ENCODE measurements around the gene RGR. TPM values are rescaled to one million over a fixed set of nuclear protein-coding genes. Genes with fewer than 3 reads are reported as not detected.

RGR gene
- total and polyA plus RNA-seq, 5 donors from 2014 or later, result not detected

GRCh38 chr10:84224411-84225028 is 20.3 kb upstream of the RGR start:
- H3K4me1 Mint-ChIP-seq, result no peaks in the 10 kb centered on the region
- H3K27me3 Mint-ChIP-seq, result no peaks in the 10 kb centered on the region

GRCh38 chr10:84225427-84226173 is 19.3 kb upstream of the RGR start, which contains the start of gene LRIT2:
LRIT2 (minus strand) TSS chr10:84225544; CDS start chr10:84225520, 24 bp downstream.
- H3K27me3 Mint-ChIP-seq, result no peaks in the 10 kb centered on the region

More at GRCh38 chr10:84224411-84225028, 20.3 kb upstream of the RGR start:
- ATAC-seq (ENCODE audit: low read depth in 2 of 2) (no peak), DNase-seq (no peak)
- Mint-ChIP-seq H3K9me3 (peaks cover 0 to 4% (median 0%) of the 10 kb centered on the region in 7 donors), H3K4me3 (no peak overlapping the region), H3K36me3 (no peaks in the 10 kb centered on the region), H3K27ac (no peak overlapping the region)
- no peaks in the 10 kb centered on the region for H3K27me3 ChIP-seq (ENCODE audit: control insufficient read depth, insufficient read depth, low read length)
- H3K27ac ChIP-seq (ENCODE audit: insufficient read depth, low read length, poor library complexity, severe bottlenecking), result no peak overlapping the region
- no peaks in the 10 kb centered on the region for H3K4me1 ChIP-seq (ENCODE audit: control insufficient read depth, insufficient read depth, low read length, poor library complexity, severe bottlenecking)
- H3K36me3 ChIP-seq (ENCODE audit: control insufficient read depth, insufficient read depth, low read length), result no peaks in the 10 kb centered on the region
- H3K4me3 ChIP-seq (ENCODE audit: low read depth, low read length), result no peak overlapping the region
- peaks cover 0 to 2% of the 10 kb centered on the region in 2 experiments for H3K9me3 ChIP-seq (ENCODE audit: control insufficient read depth in 2 of 2, low read length in 2 of 2)

GRCh38 chr10:84226616-84227015 is 18.2 kb upstream of the RGR start:
- Mint-ChIP-seq H3K36me3 (no peaks in the 10 kb centered on the region), H3K9me3 (no peaks in the 10 kb centered on the region), H3K27ac (no peak overlapping the region), H3K27me3 (no peaks in the 10 kb centered on the region), H3K4me3 (no peak overlapping the region), H3K4me1 (no peaks in the 10 kb centered on the region)
- H3K27me3 ChIP-seq (ENCODE audit: control insufficient read depth, insufficient read depth, low read length), result no peaks in the 10 kb centered on the region
- H3K27ac ChIP-seq (ENCODE audit: insufficient read depth, low read length, poor library complexity, severe bottlenecking), result no peak overlapping the region
- no peaks in the 10 kb centered on the region for H3K4me1 ChIP-seq (ENCODE audit: control insufficient read depth, insufficient read depth, low read length, poor library complexity, severe bottlenecking)
- no peak overlapping the region for H3K4me3 ChIP-seq (ENCODE audit: low read depth, low read length)
- no peaks in the 10 kb centered on the region for H3K36me3 ChIP-seq (ENCODE audit: control insufficient read depth, insufficient read depth, low read length)
- DNase-seq (no peak), ATAC-seq (ENCODE audit: low read depth in 2 of 2) (no peak)
- no peaks in the 10 kb centered on the region for H3K9me3 ChIP-seq (ENCODE audit: control insufficient read depth in 2 of 2, low read length in 2 of 2)

More at GRCh38 chr10:84225427-84226173, 19.3 kb upstream of the RGR start, which contains the start of gene LRIT2:
- no peak within 1 kb of the TSS for H3K27ac ChIP-seq (ENCODE audit: insufficient read depth, low read length, poor library complexity, severe bottlenecking)
- Mint-ChIP-seq H3K36me3 (no peaks in the 10 kb centered on the region), H3K27ac (no peak within 1 kb of the TSS), H3K4me1 (no peaks in the 10 kb centered on the region), H3K9me3 (peaks cover 0 to 2% (median 0%) of the 10 kb centered on the region in 7 donors), H3K4me3 (no peak within 1 kb of the TSS)
- no peaks in the 10 kb centered on the region for H3K9me3 ChIP-seq (ENCODE audit: control insufficient read depth in 2 of 2, low read length in 2 of 2)
- no peaks in the 10 kb centered on the region for H3K4me1 ChIP-seq (ENCODE audit: control insufficient read depth, insufficient read depth, low read length, poor library complexity, severe bottlenecking)
- no peak for DNase-seq
- no peak within 1 kb of the TSS for H3K4me3 ChIP-seq (ENCODE audit: low read depth, low read length)
- no peaks in the 10 kb centered on the region for H3K27me3 ChIP-seq (ENCODE audit: control insufficient read depth, insufficient read depth, low read length)
- ATAC-seq (ENCODE audit: low read depth in 2 of 2), result no peak
- no peaks in the 10 kb centered on the region for H3K36me3 ChIP-seq (ENCODE audit: control insufficient read depth, insufficient read depth, low read length)

- Mint-ChIP-seq H3K4me1 (no peaks in the 10 kb centered on the region), H3K9me3 (no peaks in the 10 kb centered on the region), H3K27me3 (no peaks in the 10 kb centered on the region), H3K36me3 (no peaks in the 10 kb centered on the region), H3K27ac (no peak overlapping the region), H3K4me3 (no peak overlapping the region)
- H3K27me3 ChIP-seq (ENCODE audit: control insufficient read depth, insufficient read depth, low read length), result no peaks in the 10 kb centered on the region
- H3K9me3 ChIP-seq (ENCODE audit: control insufficient read depth in 2 of 2, low read length in 2 of 2), result no peaks in the 10 kb centered on the region
- no peaks in the 10 kb centered on the region for H3K36me3 ChIP-seq (ENCODE audit: control insufficient read depth, insufficient read depth, low read length)
- no peak overlapping the region for H3K4me3 ChIP-seq (ENCODE audit: low read depth, low read length)
- ATAC-seq (ENCODE audit: low read depth in 2 of 2) (no peak), DNase-seq (no peak)
- no peak overlapping the region for H3K27ac ChIP-seq (ENCODE audit: insufficient read depth, low read length, poor library complexity, severe bottlenecking)
- no peaks in the 10 kb centered on the region for H3K4me1 ChIP-seq (ENCODE audit: control insufficient read depth, insufficient read depth, low read length, poor library complexity, severe bottlenecking)
Measured at GRCh38 chr10:84227810-84228209, 17.0 kb upstream of the RGR start.

- Histone ChIP-seq H3K4me1 (ENCODE audit: control insufficient read depth, insufficient read depth, low read length, poor library complexity, severe bottlenecking) (no peaks in the 10 kb centered on the region), H3K4me3 (ENCODE audit: low read depth, low read length) (no peak overlapping the region), H3K9me3 (ENCODE audit: control insufficient read depth in 2 of 2, low read length in 2 of 2) (no peaks in the 10 kb centered on the region), H3K36me3 (ENCODE audit: control insufficient read depth, insufficient read depth, low read length) (no peaks in the 10 kb centered on the region), H3K27me3 (ENCODE audit: control insufficient read depth, insufficient read depth, low read length) (peaks cover 2% of the 10 kb centered on the region), H3K27ac (ENCODE audit: insufficient read depth, low read length, poor library complexity, severe bottlenecking) (no peak overlapping the region)
- Mint-ChIP-seq H3K4me1 (no peaks in the 10 kb centered on the region), H3K27ac (no peak overlapping the region), H3K4me3 (no peak overlapping the region), H3K9me3 (no peaks in the 10 kb centered on the region), H3K27me3 (peaks cover 3% of the 10 kb centered on the region), H3K36me3 (no peaks in the 10 kb centered on the region)
- no peak for DNase-seq
- ATAC-seq (ENCODE audit: low read depth in 2 of 2), result no peak
Measured at GRCh38 chr10:84230359-84230758, 14.5 kb upstream of the RGR start.

GRCh38 chr10:84232376-84232775 is 12.5 kb upstream of the RGR start:
- H3K36me3 ChIP-seq (ENCODE audit: control insufficient read depth, insufficient read depth, low read length), result no peaks in the 10 kb centered on the region
- H3K9me3 ChIP-seq (ENCODE audit: control insufficient read depth in 2 of 2, low read length in 2 of 2), result no peaks in the 10 kb centered on the region
- H3K4me1 ChIP-seq (ENCODE audit: control insufficient read depth, insufficient read depth, low read length, poor library complexity, severe bottlenecking), result no peaks in the 10 kb centered on the region
- DNase-seq (no peak), ATAC-seq (ENCODE audit: low read depth in 2 of 2) (no peak)
- H3K27ac Mint-ChIP-seq, result no peak overlapping the region
- no peaks in the 10 kb centered on the region for H3K36me3 Mint-ChIP-seq
- H3K27me3 Mint-ChIP-seq, result peaks cover 13% of the 10 kb centered on the region
- no peak overlapping the region for H3K4me3 ChIP-seq (ENCODE audit: low read depth, low read length)
- peaks cover 2% of the 10 kb centered on the region for H3K27me3 ChIP-seq (ENCODE audit: control insufficient read depth, insufficient read depth, low read length)
- H3K4me3 Mint-ChIP-seq, result no peak overlapping the region
- no peaks in the 10 kb centered on the region for H3K9me3 Mint-ChIP-seq
- no peaks in the 10 kb centered on the region for H3K4me1 Mint-ChIP-seq
- H3K27ac ChIP-seq (ENCODE audit: insufficient read depth, low read length, poor library complexity, severe bottlenecking), result no peak overlapping the region

GRCh38 chr10:84233940-84234339 is 10.9 kb upstream of the RGR start:
- peaks cover 2% of the 10 kb centered on the region for H3K27me3 ChIP-seq (ENCODE audit: control insufficient read depth, insufficient read depth, low read length)
- H3K4me1 Mint-ChIP-seq, result no peaks in the 10 kb centered on the region
- H3K27ac Mint-ChIP-seq, result no peak overlapping the region
- no peaks in the 10 kb centered on the region for H3K4me1 ChIP-seq (ENCODE audit: control insufficient read depth, insufficient read depth, low read length, poor library complexity, severe bottlenecking)
- no peak overlapping the region for H3K4me3 Mint-ChIP-seq
- no peak for DNase-seq
- peaks cover 18% of the 10 kb centered on the region for H3K27me3 Mint-ChIP-seq
- H3K9me3 ChIP-seq (ENCODE audit: control insufficient read depth in 2 of 2, low read length in 2 of 2), result no peaks in the 10 kb centered on the region
- no peaks in the 10 kb centered on the region for H3K36me3 Mint-ChIP-seq
- no peak overlapping the region for H3K27ac ChIP-seq (ENCODE audit: insufficient read depth, low read length, poor library complexity, severe bottlenecking)
- no peaks in the 10 kb centered on the region for H3K9me3 Mint-ChIP-seq
- ATAC-seq (ENCODE audit: low read depth in 2 of 2), result no peak
- H3K4me3 ChIP-seq (ENCODE audit: low read depth, low read length), result no peak overlapping the region
- H3K36me3 ChIP-seq (ENCODE audit: control insufficient read depth, insufficient read depth, low read length), result no peaks in the 10 kb centered on the region

- ATAC-seq (ENCODE audit: low read depth in 2 of 2) (no peak), DNase-seq (no peak)
- Histone ChIP-seq H3K9me3 (ENCODE audit: control insufficient read depth in 2 of 2, low read length in 2 of 2) (no peaks in the 10 kb centered on the region), H3K36me3 (ENCODE audit: control insufficient read depth, insufficient read depth, low read length) (no peaks in the 10 kb centered on the region), H3K4me3 (ENCODE audit: low read depth, low read length) (no peak overlapping the region), H3K27ac (ENCODE audit: insufficient read depth, low read length, poor library complexity, severe bottlenecking) (no peak overlapping the region), H3K4me1 (ENCODE audit: control insufficient read depth, insufficient read depth, low read length, poor library complexity, severe bottlenecking) (no peaks in the 10 kb centered on the region), H3K27me3 (ENCODE audit: control insufficient read depth, insufficient read depth, low read length) (peaks cover 2% of the 10 kb centered on the region)
- no peak overlapping the region for H3K27ac Mint-ChIP-seq
- no peak overlapping the region for H3K4me3 Mint-ChIP-seq
- peaks cover 18% of the 10 kb centered on the region for H3K27me3 Mint-ChIP-seq
- H3K36me3 Mint-ChIP-seq, result no peaks in the 10 kb centered on the region
- H3K9me3 Mint-ChIP-seq, result no peaks in the 10 kb centered on the region
- no peaks in the 10 kb centered on the region for H3K4me1 Mint-ChIP-seq
Measured at GRCh38 chr10:84234479-84234878, 10.4 kb upstream of the RGR start.

Measured in CD4-positive, CD25-positive, alpha-beta regulatory T cell (primary cell).